Occipital lobe (tissue), 2 donors: Measurements from ENCODE around the gene CASP10. TPM values are rescaled to one million over a fixed set of nuclear protein-coding genes. Genes with fewer than 3 reads are reported as not detected.

Experiments used
- DNase-seq: peaks from one replicate; lab custom pipeline; 2025; lab: John Stamatoyannopoulos, UW
- total RNA-seq: library from RNA; depleted of rRNA; stranded (reverse); fragments of >200 nt; gene quantifications from one replicate; pipeline ENCODE4 v1.2.3, GENCODE V29; 2014

CASP10 gene
- total RNA-seq, 1 donor from 2014 or later, result 2.0 TPM

GRCh38 chr2:201258666-201259615 is 76.0 kb downstream of the CASP10 start:
- no peak for DNase-seq

- no peak for DNase-seq
Observed at GRCh38 chr2:201260302-201260800, 77.4 kb downstream of the CASP10 start, which contains the start of gene CASP8. Gene CASP8 (plus strand): TSS chr2:201260536. CDS start chr2:201266487, 5,951 bp downstream.

- DNase-seq, result no peak
Observed at GRCh38 chr2:201261471-201261870, 78.5 kb downstream of the CASP10 start.

- DNase-seq, result no peak
Observed at GRCh38 chr2:201261906-201262305, 79.0 kb downstream of the CASP10 start.

GRCh38 chr2:201262718-201263117 is 79.8 kb downstream of the CASP10 start:
- no peak for DNase-seq

GRCh38 chr2:201263779-201264178 is 80.8 kb downstream of the CASP10 start:
- DNase-seq, result no peak

- DNase-seq, result no peak
Observed at GRCh38 chr2:201264472-201265173, 81.7 kb downstream of the CASP10 start.

GRCh38 chr2:201266629-201267028 is 83.7 kb downstream of the CASP10 start:
- no peak for DNase-seq

- no peak for DNase-seq
Observed at GRCh38 chr2:201267278-201268030, 84.5 kb downstream of the CASP10 start.

GRCh38 chr2:201269764-201270163 is 86.8 kb downstream of the CASP10 start:
- no peak for DNase-seq

GRCh38 chr2:201270293-201271001 is 87.5 kb downstream of the CASP10 start:
- no peak for DNase-seq

GRCh38 chr2:201271917-201272316 is 89.0 kb downstream of the CASP10 start:
- no peak for DNase-seq

- DNase-seq, result no peak
Observed at GRCh38 chr2:201273330-201273983, 90.5 kb downstream of the CASP10 start.

- no peak for DNase-seq
Observed at GRCh38 chr2:201275069-201275468, 92.1 kb downstream of the CASP10 start.

- no peak for DNase-seq
Observed at GRCh38 chr2:201275990-201276389, 93.0 kb downstream of the CASP10 start.

GRCh38 chr2:201276511-201276910 is 93.6 kb downstream of the CASP10 start:
- DNase-seq, result no peak
